IMR-90 (cell line): ENCODE measurements around the gene SYNE1. TPM values are rescaled to one million over a fixed set of nuclear protein-coding genes. Genes with fewer than 3 reads are reported as not detected.
A peak's percentile ranks its signal among the peaks of the same experiment; 100 is the strongest.

ENCODE experiments used
- ATAC-seq: fragments of 200-7000 bp; cut with Tn5 transposase; 2 replicates; pipeline ENCODE4 v1.9.1; 2020; ENCODE audit warnings: low read depth, mild to moderate bottlenecking, moderate library complexity
- BruUV-seq: library from RNA; stranded (reverse); fragments of 400-500 nt; replicated peaks from 2 replicates; lab custom pipeline; 2021; lab: Mats Ljungman, UMichigan
- CTCF ChIA-PET: fragments of 300-600 bp; formaldehyde crosslinking; extraction: SDS; loops from one replicate; lab custom pipeline; 2021; ENCODE audit warnings: antibody characterized with exemption; lab: Yijun Ruan, JAX
- POLR2A ChIA-PET: fragments of 300-600 bp; sonication (Branson Sonifier 250); formaldehyde crosslinking; loops from one replicate; lab custom pipeline; 2022; ENCODE audit warnings: antibody characterized with exemption; ENCODE audit not compliant: unreplicated experiment; lab: Charles Lee
- DNase-seq: peaks from one replicate; pipeline ENCODE4 v3.0.0; 2013
- H2AFZ ChIP-seq: replicated peaks from 2 replicates; pipeline ENCODE3; 2013; ENCODE audit warnings: low read length, mild to moderate bottlenecking; ENCODE audit not compliant: poor library complexity
- H2AK5ac ChIP-seq: 2 replicates; pipeline ENCODE4 v1.6.1; 2013; ENCODE audit warnings: low read depth, low read length, inconsistent platforms
- H2AK9ac ChIP-seq: replicated peaks from 2 replicates; pipeline ENCODE3; 2013; ENCODE audit warnings: mild to moderate bottlenecking, low read depth, low read length, moderate library complexity; ENCODE audit not compliant: poor library complexity
- H2BK120ac ChIP-seq: 2 replicates; pipeline ENCODE4 v1.6.1; 2013; ENCODE audit warnings: low read depth, low read length, inconsistent platforms
- H2BK15ac ChIP-seq: 3 replicates; pipeline ENCODE4 v1.6.1; 2013; ENCODE audit warnings: low read depth, low read length, inconsistent platforms
- H2BK20ac ChIP-seq: 2 replicates; pipeline ENCODE4 v1.6.1; 2013; ENCODE audit warnings: low read depth, mild to moderate bottlenecking, inconsistent platforms, low read length, moderate library complexity
- H2BK5ac ChIP-seq: 2 replicates; pipeline ENCODE4 v1.6.1; 2013; ENCODE audit warnings: mild to moderate bottlenecking, low read depth, low read length, inconsistent platforms; ENCODE audit not compliant: poor library complexity, severe bottlenecking
- H3K14ac ChIP-seq: replicated peaks from 2 replicates; pipeline ENCODE4 v1.6.1; 2013; ENCODE audit warnings: low read depth, low read length, inconsistent platforms
- H3K18ac ChIP-seq: 2 replicates; pipeline ENCODE4 v1.6.1; 2013; ENCODE audit warnings: low read depth, low read length, control low read depth
- H3K23ac ChIP-seq: 2 replicates; pipeline ENCODE4 v1.6.1; 2013; ENCODE audit warnings: low read depth, low read length, inconsistent platforms
- H3K27ac ChIP-seq: 2 replicates; pipeline ENCODE4 v1.5.1; 2013; ENCODE audit warnings: mild to moderate bottlenecking, control low read depth, low read length; ENCODE audit not compliant: insufficient read depth
- H3K27me3 ChIP-seq: 2 replicates; pipeline ENCODE4 v1.6.1; 2013; ENCODE audit warnings: low read length; ENCODE audit not compliant: control insufficient read depth, insufficient read depth
- H3K36me3 ChIP-seq: 2 replicates; pipeline ENCODE4 v1.6.1; 2013; ENCODE audit warnings: low read length, mixed read lengths; ENCODE audit not compliant: control insufficient read depth, insufficient read depth
- H3K4ac ChIP-seq: 2 replicates; pipeline ENCODE4 v1.6.1; 2013; ENCODE audit warnings: low read depth, low read length, inconsistent platforms
- H3K4me1 ChIP-seq: 2 replicates; pipeline ENCODE4 v1.6.1; 2013; ENCODE audit warnings: low read length, mixed read lengths; ENCODE audit not compliant: control insufficient read depth, insufficient read depth
- H3K4me2 ChIP-seq: 2 replicates; pipeline ENCODE4 v1.6.1; 2013; ENCODE audit warnings: low read depth, mild to moderate bottlenecking, control low read depth, low read length, moderate library complexity
- H3K4me3 ChIP-seq: 2 replicates; pipeline ENCODE4 v1.5.1; 2013; ENCODE audit warnings: low read depth, mild to moderate bottlenecking, control low read depth, low read length, moderate library complexity; ENCODE audit not compliant: insufficient read depth
- H3K56ac ChIP-seq: 2 replicates; pipeline ENCODE4 v1.6.1; 2013; ENCODE audit warnings: low read length, inconsistent platforms; ENCODE audit not compliant: insufficient read depth; ENCODE audit errors: extremely low read depth
- H3K79me1 ChIP-seq, 2 experiments: 2 replicates each; pipeline ENCODE4 v1.6.1; 2013; ENCODE audit warnings: low read length in 2 of 2, inconsistent platforms in 1 of 2, low read depth in 1 of 2
- H3K9ac ChIP-seq: 2 replicates; pipeline ENCODE4 v1.6.1; 2013; ENCODE audit warnings: low read depth, low read length, control low read depth
- H3K9me1 ChIP-seq: 2 replicates; pipeline ENCODE4 v1.6.1; 2013; ENCODE audit warnings: low read length, inconsistent platforms; ENCODE audit not compliant: insufficient read depth
- H3K9me3 ChIP-seq: 2 replicates; pipeline ENCODE4 v1.6.1; 2013; ENCODE audit warnings: low read length; ENCODE audit not compliant: control insufficient read depth, insufficient read depth
- H4K20me1 ChIP-seq: 2 replicates; pipeline ENCODE4 v1.6.1; 2013; ENCODE audit warnings: low read length, inconsistent platforms; ENCODE audit not compliant: insufficient read depth
- H4K5ac ChIP-seq: 2 replicates; pipeline ENCODE4 v1.6.1; 2013; ENCODE audit warnings: mild to moderate bottlenecking, low read depth, low read length, control low read depth
- H4K8ac ChIP-seq, 2 experiments: 2 replicates each; pipeline ENCODE4 v1.6.1; 2013; ENCODE audit warnings: low read depth in 2 of 2, low read length in 2 of 2, control low read depth in 1 of 2, inconsistent platforms in 1 of 2
- H4K91ac ChIP-seq: 2 replicates; pipeline ENCODE4 v1.6.1; 2013; ENCODE audit warnings: low read depth, low read length, inconsistent platforms; ENCODE audit not compliant: insufficient read depth
- FOS ChIP-seq: fragments of 150-350 bp; IDR thresholded peaks from 2 replicates; pipeline ENCODE4 v1.6.1; 2016; ENCODE audit warnings: low read depth, low read length
- MAZ ChIP-seq: IDR thresholded peaks from 2 replicates; pipeline ENCODE4 v1.6.1; 2012; ENCODE audit warnings: low read depth, mild to moderate bottlenecking, low read length, improper control_type of control experiment, moderate library complexity, borderline replicate concordance
- RFX5 ChIP-seq: IDR thresholded peaks from 2 replicates; pipeline ENCODE4 v1.8.0; 2012; ENCODE audit warnings: low read depth, mild to moderate bottlenecking, low read length, moderate library complexity
- WGBS, 2 experiments: methylation state at CpG; one replicate each; pipeline versions ENCODE4 v1.1.5 to v1.1.7; 2013; ENCODE audit warnings: missing lambda C conversion rate in 2 of 2; ENCODE audit not compliant: insufficient read length in 1 of 2; ENCODE audit errors: extremely low coverage in 2 of 2; 5-methylcytosine and 5-hydroxymethylcytosine counted together
- dilution Hi-C: fragments of 300-500 bp; cut with HindIII; formaldehyde crosslinking; loops from one replicate; pipeline ENCODE4 v1.14.3; 2018; ENCODE audit warnings: low sequenced_read_pairs; ENCODE audit not compliant: unreplicated experiment
- in situ Hi-C: fragments of 300-500 bp; cut with MboI; formaldehyde crosslinking; loops from 3 replicates; pipeline ENCODE4 v1.14.3; 2019; ENCODE audit warnings: low sequenced_read_pairs, inconsistent platforms, mixed read lengths
- intact Hi-C: fragments of 100-400 bp; cut with micrococcal nuclease; formaldehyde crosslinking; loops from 2 replicates; pipeline ENCODE4 v1.10.0; 2022
- polyA plus RNA-seq, 3 experiments: library from polyadenylated mRNA; depleted of rRNA; stranded (reverse); fragments of >200 nt; gene quantifications; 2 replicates each; pipeline ENCODE4 v1.2.3, GENCODE V29; 2012; ENCODE audit warnings: low replicate concordance in 1 of 3
- total RNA-seq: library from RNA; depleted of rRNA; stranded (reverse); fragments of >200 nt; gene quantifications from 2 replicates; pipeline ENCODE4 v1.2.3, GENCODE V29; 2012

SYNE1 gene
- total and polyA plus RNA-seq, 2 of the 4 experiments (the other 2 are of a cell fraction) = 34.1 to 159 TPM

GRCh38 chr6:152093711-152094110 lies 543.5 kb downstream of the SYNE1 start:
- POLR2A ChIA-PET = no interaction called here
- Histone ChIP-seq H3K4ac (peak overlapping the region; percentile 62), H3K23ac (no peak overlapping the region), H3K9me3 (peaks cover 3% of the 10 kb centered on the region), H3K9ac (no peak overlapping the region), H2AK5ac (peak overlapping the region; percentile 82), H4K5ac (no peak overlapping the region), H3K9me1 (peaks cover 23% of the 10 kb centered on the region), H2AK9ac (no peak overlapping the region), H3K14ac (peak overlapping the region; percentile 59), H4K91ac (peak overlapping the region; percentile 29; the same call in 1 of the 2 replicates), H2BK5ac (no peak overlapping the region), H3K27ac (no peak overlapping the region), H2BK120ac (peak overlapping the region; percentile 84; the same call in 1 of the 2 replicates), H4K8ac (no peak overlapping the region), H3K4me2 (no peak overlapping the region), H3K18ac (peak overlapping the region; percentile 36; the same call in 1 of the 2 replicates), H4K20me1 (no peaks in the 10 kb centered on the region), H3K4me3 (no peak overlapping the region), H3K79me1 (no peaks in the 10 kb centered on the region), H3K56ac (no peak overlapping the region), H3K36me3 (no peaks in the 10 kb centered on the region), H2BK20ac (peak overlapping the region; percentile 83), H3K4me1 (peaks cover 24% of the 10 kb centered on the region), H2AFZ (no peak overlapping the region), H3K27me3 (no peaks in the 10 kb centered on the region), H2BK15ac (peak overlapping the region; percentile 81; the same call in 1 of the 3 replicates)
- BruUV-seq = no TSS peak
- in situ Hi-C loops = no loop called here
- intact Hi-C loops = no loop called here
- CTCF ChIA-PET = no interaction called here
- dilution Hi-C loops = no loop called here
- no peak for ATAC-seq
- no peak for TF ChIP-seq FOS
- TF ChIP-seq MAZ = no peak
- TF ChIP-seq RFX5 = no peak
- WGBS, 2 experiments = 80% methylated on average over 1 of the region's 6 CpGs; no CpG with 5 or more reads in 1 of the 2 experiments
- no peak for DNase-seq
